Testis (tissue), 3 donors: Measurements from ENCODE around the gene GSTM1. TPM values are rescaled to one million over a fixed set of nuclear protein-coding genes. Genes with fewer than 3 reads are reported as not detected.

Experiments
- DNase-seq: peaks from one replicate; pipeline ENCODE4 v3.0.0-alpha.2; 2019
- H3K27ac ChIP-seq, 2 donors: fragments of 200-600 bp; sonication (generic); one replicate each; pipeline ENCODE4 v1.5.1; 2019
- H3K27me3 ChIP-seq: fragments of 200-600 bp; sonication (generic); one replicate; pipeline ENCODE4 v1.5.1; 2019
- H3K36me3 ChIP-seq: fragments of 200-600 bp; sonication (generic); one replicate; pipeline ENCODE4 v1.5.1; 2017; ENCODE audit warnings: low read depth; ENCODE audit errors: missing control alignments
- H3K4me1 ChIP-seq: fragments of 200-600 bp; sonication (generic); one replicate; pipeline ENCODE4 v1.5.1; 2019
- H3K4me3 ChIP-seq, 2 donors: fragments of 200-600 bp; sonication (generic); one replicate each; pipeline ENCODE4 v1.5.1; 2017 to 2019
- H3K9me3 ChIP-seq: fragments of 200-600 bp; sonication (generic); one replicate; pipeline ENCODE4 v1.5.1; 2017
- POLR2A ChIP-seq: fragments of 450-650 bp; IDR thresholded peaks from one replicate; pipeline ENCODE4 v1.6.1; 2017; ENCODE audit warnings: antibody characterized with exemption, mild to moderate bottlenecking, moderate library complexity
- WGBS, 2 donors: methylation state at CpG; one replicate each; pipeline ENCODE4 v1.1.5; 2018; 5-methylcytosine and 5-hydroxymethylcytosine counted together
- intact Hi-C: fragments of 100-400 bp; cut with DNase I; formaldehyde crosslinking; loops from one replicate; pipeline ENCODE4 v1.15.1; 2023; ENCODE audit warnings: low total_unique reads
- polyA plus RNA-seq: library from polyadenylated mRNA; stranded (reverse); fragments of 350-450 nt; fragmentation: Illumina TruSeq; extraction: RNeasy Lipid Tissue Mini Kit (QIAGEN cat#74804); gene quantifications from one replicate; pipeline ENCODE4 v1.2.3, GENCODE V29; 2014; ENCODE audit warnings: low read depth, low replicate concordance; ENCODE audit not compliant: insufficient read depth
- total RNA-seq, 2 donors: library from RNA; depleted of rRNA; stranded (reverse); fragments of >200 nt; gene quantifications; one replicate each; pipeline ENCODE4 v1.2.3, GENCODE V29; 2016
- TF ChIP-seq, protein P1 (sequence below), 3 experiments: fragments of 450-650 bp in 2 of 3; fragments of 200-600 bp in 1 of 3; sonication (generic) in 1 of 3; IDR thresholded peaks; one replicate each; pipeline ENCODE4 v1.5.1; 2016 to 2019; ENCODE audit warnings: antibody characterized with exemption in 3 of 3, mild to moderate bottlenecking in 2 of 3, moderate library complexity in 1 of 3

The GSTM1 gene
- total and polyA plus RNA-seq, 3 donors from 2014 or later = not detected

DNA sequence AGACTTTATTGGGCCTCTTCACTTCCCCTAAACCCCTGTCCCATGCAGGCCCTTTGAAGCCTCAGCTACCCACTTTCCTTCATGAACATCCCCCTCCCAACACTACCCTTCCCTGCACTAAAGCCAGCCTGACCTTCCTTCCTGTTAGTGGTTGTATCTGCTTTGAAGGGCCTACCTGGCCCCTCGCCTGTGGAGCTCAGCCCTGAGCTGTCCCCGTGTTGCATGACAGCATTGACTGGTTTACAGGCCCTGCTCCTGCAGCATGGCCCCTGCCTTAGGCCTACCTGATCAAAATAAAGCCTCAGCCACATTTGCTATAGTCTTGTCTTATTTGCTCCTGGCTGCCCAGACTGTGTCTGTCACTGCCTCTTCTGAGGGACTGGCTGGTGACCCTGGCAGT is 26.2 kb upstream of the GSTM1 start:
- H3K36me3 ChIP-seq = no peaks in the 10 kb centered on the region
- 90 to 92% methylated on average over 2 of the region's 2 CpGs for WGBS, 2 donors

DNA sequence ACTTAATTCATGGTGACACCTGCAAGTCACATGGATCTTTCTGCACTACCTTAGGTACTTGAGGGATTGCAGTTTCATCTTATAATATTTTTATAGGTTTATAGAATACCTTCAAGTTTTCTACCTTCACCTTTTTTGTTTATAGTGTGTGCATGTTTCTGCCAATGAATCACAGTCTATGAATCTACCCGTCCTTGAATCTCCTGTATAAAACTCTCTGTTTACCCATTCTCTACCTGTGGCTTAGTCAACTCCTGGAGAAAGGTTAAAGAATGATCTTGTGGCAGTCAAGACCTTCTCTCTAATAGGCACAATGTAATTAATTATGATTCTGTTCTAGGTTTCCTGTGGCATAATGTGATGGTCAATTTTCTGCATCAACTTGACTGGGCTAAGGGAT is 22.9 kb upstream of the GSTM1 start:
- no peak overlapping the region for H3K27ac ChIP-seq
- H3K9me3 ChIP-seq = no peaks in the 10 kb centered on the region
- peaks cover 16% of the 10 kb centered on the region for H3K4me1 ChIP-seq
- intact Hi-C loops = no loop called here
- TF ChIP-seq, protein P1, sequence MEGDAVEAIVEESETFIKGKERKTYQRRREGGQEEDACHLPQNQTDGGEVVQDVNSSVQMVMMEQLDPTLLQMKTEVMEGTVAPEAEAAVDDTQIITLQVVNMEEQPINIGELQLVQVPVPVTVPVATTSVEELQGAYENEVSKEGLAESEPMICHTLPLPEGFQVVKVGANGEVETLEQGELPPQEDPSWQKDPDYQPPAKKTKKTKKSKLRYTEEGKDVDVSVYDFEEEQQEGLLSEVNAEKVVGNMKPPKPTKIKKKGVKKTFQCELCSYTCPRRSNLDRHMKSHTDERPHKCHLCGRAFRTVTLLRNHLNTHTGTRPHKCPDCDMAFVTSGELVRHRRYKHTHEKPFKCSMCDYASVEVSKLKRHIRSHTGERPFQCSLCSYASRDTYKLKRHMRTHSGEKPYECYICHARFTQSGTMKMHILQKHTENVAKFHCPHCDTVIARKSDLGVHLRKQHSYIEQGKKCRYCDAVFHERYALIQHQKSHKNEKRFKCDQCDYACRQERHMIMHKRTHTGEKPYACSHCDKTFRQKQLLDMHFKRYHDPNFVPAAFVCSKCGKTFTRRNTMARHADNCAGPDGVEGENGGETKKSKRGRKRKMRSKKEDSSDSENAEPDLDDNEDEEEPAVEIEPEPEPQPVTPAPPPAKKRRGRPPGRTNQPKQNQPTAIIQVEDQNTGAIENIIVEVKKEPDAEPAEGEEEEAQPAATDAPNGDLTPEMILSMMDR (IDR thresholded peaks at IDR 0.05) = no peak
- TF ChIP-seq POLR2A = no peak
- no peaks in the 10 kb centered on the region for H3K27me3 ChIP-seq
- no peak for DNase-seq
- no peak overlapping the region for H3K4me3 ChIP-seq
- no peaks in the 10 kb centered on the region for H3K36me3 ChIP-seq
- WGBS, 2 donors = 31 to 96% methylated on average over 1 of the region's 1 CpG

More for the DNA sequence above, 26.2 kb upstream of the GSTM1 start:
- TF ChIP-seq, protein P1 (IDR thresholded peaks at IDR 0.05) = no peak
- no peak for TF ChIP-seq POLR2A
- Histone ChIP-seq H3K27ac (no peak overlapping the region), H3K4me1 (peaks cover 19% of the 10 kb centered on the region), H3K4me3 (no peak overlapping the region), H3K9me3 (no peaks in the 10 kb centered on the region), H3K27me3 (no peaks in the 10 kb centered on the region)
- no peak for DNase-seq
- intact Hi-C loops = no loop called here

DNA sequence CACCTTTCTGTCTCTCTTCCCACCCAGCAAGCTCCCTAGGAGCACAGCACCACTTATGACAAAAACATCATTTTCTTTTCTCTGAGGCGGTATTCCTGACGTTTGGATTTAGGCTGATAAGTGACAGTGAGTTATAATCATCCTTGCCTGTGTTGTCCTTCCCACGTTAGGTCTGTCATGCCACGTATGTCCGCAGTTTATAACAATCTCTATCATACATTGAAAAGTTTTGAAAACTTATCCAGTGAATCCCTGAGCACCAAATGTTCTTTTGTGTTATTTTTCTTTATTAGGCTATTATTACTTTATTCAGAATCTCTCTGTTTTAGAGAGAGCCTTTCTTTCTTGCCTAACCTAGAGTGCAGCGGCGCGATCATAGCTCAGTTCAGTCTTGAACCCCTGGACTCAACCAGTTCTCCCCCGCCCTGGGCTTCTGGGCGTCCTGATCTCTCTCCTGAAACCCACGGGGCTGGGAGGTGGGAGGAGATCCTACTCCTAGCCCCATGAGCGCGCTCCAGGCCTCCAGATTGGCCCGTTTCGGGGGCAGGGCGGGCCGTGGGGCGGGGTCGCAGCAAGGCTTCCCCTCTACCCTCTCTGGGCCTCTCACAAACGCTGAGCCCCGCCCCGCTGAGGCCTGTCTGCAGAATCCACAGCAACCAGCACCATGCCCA is 20.0 kb upstream of the GSTM1 start, which contains the start of gene GSTM2:
Gene GSTM2 (plus strand): TSS at position 606 of the 671 bp plus-strand sequence. CDS start 59 bp downstream, at position 665.
- H3K27ac ChIP-seq = no peak within 1 kb of the TSS
- WGBS, 2 donors = 5 to 11% methylated on average over 13 to 22 of the region's 22 CpGs
- peak within 1 kb of the TSS; percentile 52 to 74 for H3K4me3 ChIP-seq
- H3K9me3 ChIP-seq = no peaks in the 10 kb centered on the region
- no peaks in the 10 kb centered on the region for H3K27me3 ChIP-seq
- TF ChIP-seq, protein P1 (IDR thresholded peaks at IDR 0.05) = no peak
- TF ChIP-seq POLR2A = peak; percentile 6
- H3K4me1 ChIP-seq = peaks cover 10% of the 10 kb centered on the region
- peak; percentile 93 for DNase-seq
- no peaks in the 10 kb centered on the region for H3K36me3 ChIP-seq
- intact Hi-C loops = no loop called here

DNA sequence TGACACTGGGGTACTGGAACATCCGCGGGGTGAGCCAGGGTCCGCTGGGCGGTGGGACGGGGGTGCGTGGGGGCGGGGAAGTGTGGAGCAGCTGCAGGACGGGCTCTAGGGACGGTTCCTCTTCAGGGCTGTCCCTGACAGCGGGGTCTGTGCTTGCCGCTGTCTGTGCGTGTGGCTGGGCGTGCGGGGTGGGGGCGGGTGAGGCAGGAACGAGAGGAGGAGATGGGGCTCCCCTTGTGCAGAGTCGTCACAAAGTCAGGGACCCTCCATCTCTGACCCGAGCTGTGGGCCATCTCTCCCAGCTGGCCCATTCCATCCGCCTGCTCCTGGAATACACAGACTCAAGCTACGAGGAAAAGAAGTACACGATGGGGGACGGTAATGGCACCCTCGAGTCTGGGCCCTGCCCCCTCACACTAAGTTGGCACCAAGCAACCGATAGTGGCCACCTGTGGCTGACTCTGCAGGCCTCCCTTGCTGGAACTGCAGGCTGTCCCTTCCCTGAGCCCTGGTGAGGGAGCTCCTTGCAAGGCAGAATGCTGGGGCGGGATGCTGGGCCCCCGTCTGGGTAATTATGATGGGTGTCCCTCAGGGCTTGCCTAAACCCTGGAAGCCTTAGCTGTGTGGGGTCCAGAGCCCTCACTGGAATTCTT is 19.4 kb upstream of the GSTM1 start:
- Histone ChIP-seq H3K27me3 (no peaks in the 10 kb centered on the region), H3K4me1 (peaks cover 10% of the 10 kb centered on the region), H3K9me3 (no peaks in the 10 kb centered on the region), H3K27ac (no peak overlapping the region), H3K4me3 (peak overlapping the region; percentile 52 to 74), H3K36me3 (no peaks in the 10 kb centered on the region)
- 2 to 7% methylated on average over 18 to 25 of the region's 26 CpGs for WGBS, 2 donors
- intact Hi-C loops = no loop called here
- TF ChIP-seq, protein P1 (IDR thresholded peaks at IDR 0.05) = no peak
- TF ChIP-seq POLR2A = no peak
- DNase-seq = no peak
